ENCODE data around the gene CTNNA1.
"Not testable (repeated sequence)": the region's sequence is repeated elsewhere in the genome, so short reads cannot be mapped to it uniquely, and the experiment has no call there.

The CTNNA1 gene

GRCh38 chr5:138725153-138725817 is 27.9 kb upstream of the CTNNA1 start:
- DNase-seq (ENCODE audit: low spot score): no peak

DNA sequence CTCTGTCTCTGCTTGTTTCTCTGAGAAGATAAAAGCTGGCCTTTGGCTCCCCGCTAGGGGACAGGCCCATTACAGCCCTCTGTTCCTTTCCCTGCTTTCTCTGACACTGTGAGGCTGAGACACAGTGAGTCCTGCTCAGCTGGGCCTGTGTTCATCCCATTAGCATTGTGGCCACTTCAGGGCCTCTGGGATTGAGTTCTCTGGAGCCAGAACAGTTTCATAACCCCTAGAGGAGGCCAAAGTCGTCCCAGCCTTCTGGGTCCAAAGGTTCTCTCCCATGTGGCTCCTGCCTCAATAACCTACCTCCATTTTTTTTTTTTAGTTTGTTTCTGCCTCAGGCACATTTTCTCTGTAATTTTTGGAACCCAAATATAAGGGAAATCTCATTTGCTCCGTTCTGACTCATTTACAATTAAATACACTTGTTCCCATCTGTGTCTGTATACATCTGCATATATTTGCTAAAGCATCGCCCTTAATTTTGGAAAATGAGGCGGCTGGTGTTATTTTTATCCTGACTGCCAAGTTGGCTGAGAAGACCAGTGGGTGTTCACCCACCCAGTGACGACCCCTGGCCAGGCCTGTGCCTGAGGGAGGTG is 27.3 kb upstream of the CTNNA1 start:
- no peak for DNase-seq (ENCODE audit: low spot score)

DNA sequence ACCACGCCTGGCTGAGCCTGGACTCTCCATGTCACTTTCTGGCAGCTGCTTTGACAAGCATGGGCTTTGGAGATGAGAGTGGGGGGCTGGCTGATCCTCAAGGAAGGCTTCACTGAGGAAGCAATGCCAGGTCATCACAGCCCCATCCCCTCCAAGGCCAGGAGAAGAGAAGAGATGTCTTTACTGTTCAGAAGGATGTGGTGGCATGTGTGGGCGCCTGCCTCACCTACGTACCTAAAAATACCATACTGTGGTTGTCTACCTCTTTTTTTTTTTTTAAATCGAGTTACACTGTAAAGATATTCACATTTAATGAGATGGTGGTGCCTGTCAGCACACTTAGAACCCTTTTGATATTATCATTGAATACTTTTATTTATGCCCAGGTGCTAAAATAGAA is 26.4 kb upstream of the CTNNA1 start:
- no peak for DNase-seq (ENCODE audit: low spot score)

DNA sequence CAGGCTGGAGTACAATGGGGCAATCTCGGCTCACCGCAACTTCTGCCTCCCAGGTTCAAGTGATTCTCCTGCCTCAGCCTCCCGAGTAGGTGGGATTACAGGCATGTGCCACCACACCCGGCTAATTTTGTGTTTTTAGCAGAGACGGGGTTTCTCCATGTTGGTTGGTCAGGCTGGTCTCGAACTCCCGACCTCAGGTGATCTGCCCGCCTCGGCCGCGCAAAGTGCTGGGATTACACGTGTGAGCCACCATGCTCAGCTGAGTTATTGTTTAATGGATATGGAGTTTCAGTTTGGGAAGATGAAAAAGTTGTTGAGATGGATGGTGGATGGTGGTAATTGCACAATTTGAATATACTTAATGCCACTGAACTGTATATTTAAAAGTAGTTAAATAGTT is 22.7 kb upstream of the CTNNA1 start:
- DNase-seq (ENCODE audit: low spot score): not testable (repeated sequence)

GRCh38 chr5:138732466-138732865 is 20.8 kb upstream of the CTNNA1 start:
- DNase-seq (ENCODE audit: low spot score): no peak

DNA sequence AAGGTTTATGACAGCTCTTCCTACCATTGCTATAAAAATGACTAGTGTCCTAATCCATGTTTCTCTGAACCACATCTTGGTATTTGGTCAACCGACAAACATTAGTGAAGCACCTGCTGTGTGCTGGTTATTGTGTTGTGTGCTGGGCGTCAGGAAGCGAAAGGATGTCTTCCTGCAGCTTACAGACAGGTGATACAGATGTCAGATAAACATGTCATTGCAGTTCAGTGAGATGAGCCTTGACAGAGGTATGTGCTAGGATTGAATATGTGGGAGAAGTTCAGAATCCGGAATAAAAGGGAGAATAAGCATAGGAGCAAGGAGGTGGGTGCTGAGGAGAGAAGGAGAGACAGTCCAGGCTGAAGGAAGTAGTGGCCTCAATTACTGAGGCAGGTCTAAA is 20.3 kb upstream of the CTNNA1 start:
- DNase-seq (ENCODE audit: low spot score): no peak

- DNase-seq (ENCODE audit: low spot score): no peak
Measured at GRCh38 chr5:138733509-138733908, 19.7 kb upstream of the CTNNA1 start.

- DNase-seq (ENCODE audit: low spot score): no peak
Measured at GRCh38 chr5:138736293-138736692, 16.9 kb upstream of the CTNNA1 start.

DNA sequence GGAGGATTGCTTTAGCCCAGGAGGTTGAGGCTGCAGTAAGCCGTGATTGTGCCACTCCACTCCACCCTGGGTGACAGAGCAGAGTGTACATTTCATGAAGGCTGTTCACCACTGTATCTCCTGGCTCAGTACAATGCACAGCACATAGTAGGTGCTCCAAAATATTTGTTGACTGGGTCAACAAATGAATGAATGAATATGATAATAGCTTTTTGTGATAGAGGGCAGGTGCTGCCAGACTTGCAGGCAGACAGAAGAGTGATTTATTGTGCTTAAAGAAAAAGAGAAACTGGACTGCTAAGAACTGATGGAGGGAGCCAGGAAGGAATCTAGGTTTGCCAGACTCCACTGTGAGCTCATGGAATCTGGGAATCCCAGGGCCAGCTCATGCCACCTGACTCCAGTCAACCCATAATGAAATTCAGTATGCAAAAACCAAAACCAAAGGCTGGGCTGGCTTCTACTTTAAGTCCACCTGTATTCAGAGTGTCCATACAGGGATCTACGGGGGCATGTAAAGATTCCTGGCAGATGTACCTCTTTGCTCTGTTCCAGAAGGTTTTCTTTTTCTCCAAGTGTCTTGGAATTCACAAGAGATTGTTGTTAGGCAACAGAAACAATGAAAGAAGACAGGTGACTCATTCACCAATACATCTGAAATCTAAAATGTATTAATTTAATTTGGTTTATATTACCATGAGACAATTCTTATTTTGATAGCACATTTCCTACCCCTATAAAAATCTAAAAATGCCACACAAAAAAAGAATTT is 15.5 kb upstream of the CTNNA1 start:
- no peak for DNase-seq (ENCODE audit: low spot score)

DNA sequence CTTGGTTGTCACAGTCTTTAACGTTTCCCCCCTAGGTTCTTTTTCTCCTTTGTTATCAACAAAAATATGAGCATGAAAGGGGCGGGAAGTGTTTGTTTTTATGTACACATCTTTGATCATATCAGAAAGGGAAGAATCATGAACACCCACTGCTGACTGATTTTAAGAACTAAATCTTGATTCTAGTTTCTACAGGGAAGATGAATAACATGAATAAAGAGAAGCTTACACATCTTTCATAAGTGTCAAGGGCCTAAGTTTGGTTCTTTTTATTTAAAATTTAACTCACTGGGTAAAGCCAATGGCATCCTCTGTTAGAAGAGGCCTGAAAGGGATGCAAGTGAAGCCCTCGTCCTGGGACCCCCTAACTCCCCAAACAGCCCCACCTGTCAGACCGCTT is 14.8 kb upstream of the CTNNA1 start:
- peak; percentile 27 for DNase-seq (ENCODE audit: low spot score)

GRCh38 chr5:138739938-138740337 is 13.3 kb upstream of the CTNNA1 start:
- DNase-seq (ENCODE audit: low spot score): no peak

DNA sequence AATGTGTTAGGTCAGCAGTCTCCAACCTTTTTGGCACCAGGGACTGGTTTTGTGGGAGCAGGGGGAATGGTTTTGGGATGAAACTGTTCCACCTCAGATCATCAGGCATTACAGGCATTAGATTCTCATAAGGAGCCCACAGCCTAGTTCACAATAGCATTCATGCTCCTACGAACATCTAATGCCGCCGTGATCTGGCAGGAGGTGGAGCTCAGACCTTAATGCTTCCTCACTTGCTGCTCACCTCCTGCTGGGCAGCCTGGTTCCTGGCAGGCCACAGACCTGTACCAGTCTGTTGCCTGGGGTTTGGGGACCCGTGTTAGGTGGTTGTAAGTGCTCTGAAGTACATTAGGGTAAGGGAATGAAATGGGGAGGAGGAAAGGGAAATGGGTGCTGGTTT is 9.7 kb upstream of the CTNNA1 start:
- DNase-seq (ENCODE audit: low spot score): no peak

DNA sequence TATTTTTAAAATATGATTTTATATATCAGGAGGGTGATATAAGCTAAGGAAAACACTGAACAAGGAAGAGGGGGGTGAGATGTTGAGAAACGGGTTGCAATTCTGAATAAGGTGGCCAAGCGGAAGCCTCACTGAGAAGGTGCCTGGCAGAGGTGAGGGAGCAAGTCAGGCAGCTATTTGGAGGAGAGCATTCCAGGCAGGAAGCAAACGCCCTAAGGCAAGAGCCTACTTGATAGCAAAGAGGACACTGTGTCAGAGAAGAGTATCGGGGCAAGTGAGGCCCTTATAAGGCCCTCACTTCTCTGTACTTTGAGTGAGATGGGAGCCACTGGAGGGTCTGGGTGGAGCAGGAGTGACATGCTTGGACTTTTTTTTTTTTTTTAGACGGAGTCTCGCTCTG is 8.0 kb upstream of the CTNNA1 start:
- no peak for DNase-seq (ENCODE audit: low spot score)

- DNase-seq (ENCODE audit: low spot score): no peak
Measured at GRCh38 chr5:138748630-138749081, 4.6 kb upstream of the CTNNA1 start.

DNA sequence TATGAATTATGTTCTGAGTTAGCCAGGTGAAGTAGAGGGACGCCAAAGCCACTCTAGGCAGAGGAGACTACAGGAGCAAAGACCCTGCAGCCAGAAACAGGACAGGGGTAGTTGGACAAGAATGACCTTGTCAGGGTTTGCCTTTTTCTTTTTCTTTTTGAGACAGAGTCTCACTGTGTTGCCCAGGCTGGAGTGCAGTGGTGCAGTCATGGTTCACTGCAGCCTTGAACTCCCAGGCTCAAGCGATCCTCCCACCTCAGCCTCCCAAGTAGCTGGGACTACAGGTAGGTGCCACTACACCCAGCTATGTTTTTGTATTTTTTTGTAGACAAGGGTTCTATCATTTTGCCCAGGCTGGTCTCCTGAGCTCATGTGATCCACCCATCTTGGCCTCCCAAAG is 1.9 kb upstream of the CTNNA1 start:
- not testable (repeated sequence) for DNase-seq (ENCODE audit: low spot score)

GRCh38 chr5:138752341-138752950 is 779 bp upstream of the CTNNA1 start:
- no peak for DNase-seq (ENCODE audit: low spot score)

DNA sequence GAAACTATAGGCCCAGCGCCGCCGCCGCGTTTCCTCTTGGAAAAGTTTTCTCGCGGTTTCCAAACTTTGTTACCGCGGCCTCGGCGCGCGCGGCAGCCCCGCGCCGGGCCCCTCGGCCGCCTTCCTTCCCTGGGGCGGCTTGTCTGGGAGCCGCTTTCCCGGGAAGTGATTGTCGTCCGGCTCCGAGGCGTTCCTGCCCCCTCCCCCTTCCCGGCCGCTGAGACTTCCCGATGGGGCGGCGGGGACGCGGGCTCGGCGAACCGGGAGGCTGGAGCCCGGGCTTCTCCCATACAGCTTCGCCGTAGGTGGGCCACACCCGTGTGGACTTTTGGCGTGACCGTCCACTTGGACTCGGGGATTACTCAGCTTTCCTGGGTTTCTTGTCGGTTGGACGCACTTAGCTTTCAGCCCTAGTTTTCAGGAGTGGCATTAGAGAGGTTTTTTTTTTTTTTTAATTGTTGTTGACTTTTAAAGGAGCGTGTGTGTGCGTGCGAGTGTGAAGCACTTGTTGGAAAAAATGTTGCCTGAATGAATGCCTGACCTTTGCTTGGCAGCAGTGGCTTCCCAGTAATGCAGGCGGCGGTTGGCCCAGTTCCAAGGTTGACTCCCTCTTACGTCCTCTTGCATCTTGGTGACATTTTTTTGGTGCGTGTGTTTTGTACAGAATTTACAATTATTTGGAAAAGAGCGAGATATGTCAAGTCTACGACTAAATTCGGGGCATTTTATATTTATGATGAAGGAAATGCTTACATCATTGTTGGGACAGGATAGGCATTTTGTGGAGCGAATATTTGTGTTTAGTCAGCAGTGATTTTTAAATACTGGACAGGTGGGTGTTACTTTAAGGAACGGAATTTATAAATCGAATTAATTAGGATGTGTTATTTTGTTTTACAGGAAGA is 821 bp downstream of the CTNNA1 start:
- no peak for DNase-seq (ENCODE audit: low spot score)

DNA sequence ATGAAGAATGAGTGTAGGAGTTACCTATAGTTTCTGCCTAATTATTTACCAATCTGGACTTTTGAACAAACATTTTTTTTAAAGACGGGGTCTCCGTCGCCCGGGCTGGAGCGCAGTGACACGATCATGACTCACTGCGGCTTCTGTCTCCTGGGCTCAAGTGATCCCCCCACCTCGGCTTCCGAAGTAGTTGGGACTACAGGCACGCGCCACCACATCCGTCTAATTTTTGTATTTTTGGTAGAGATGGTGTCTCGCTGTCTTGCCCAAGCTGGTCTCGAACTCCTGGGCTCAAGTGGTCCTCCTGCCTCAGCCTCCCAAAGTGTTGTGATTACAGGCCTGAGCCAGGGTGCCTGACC is 1.5 kb downstream of the CTNNA1 start:
- no peak for DNase-seq (ENCODE audit: low spot score)

GRCh38 chr5:138755084-138755748 is 2.0 kb downstream of the CTNNA1 start:
- peak; percentile 31 for DNase-seq (ENCODE audit: low spot score)

DNA sequence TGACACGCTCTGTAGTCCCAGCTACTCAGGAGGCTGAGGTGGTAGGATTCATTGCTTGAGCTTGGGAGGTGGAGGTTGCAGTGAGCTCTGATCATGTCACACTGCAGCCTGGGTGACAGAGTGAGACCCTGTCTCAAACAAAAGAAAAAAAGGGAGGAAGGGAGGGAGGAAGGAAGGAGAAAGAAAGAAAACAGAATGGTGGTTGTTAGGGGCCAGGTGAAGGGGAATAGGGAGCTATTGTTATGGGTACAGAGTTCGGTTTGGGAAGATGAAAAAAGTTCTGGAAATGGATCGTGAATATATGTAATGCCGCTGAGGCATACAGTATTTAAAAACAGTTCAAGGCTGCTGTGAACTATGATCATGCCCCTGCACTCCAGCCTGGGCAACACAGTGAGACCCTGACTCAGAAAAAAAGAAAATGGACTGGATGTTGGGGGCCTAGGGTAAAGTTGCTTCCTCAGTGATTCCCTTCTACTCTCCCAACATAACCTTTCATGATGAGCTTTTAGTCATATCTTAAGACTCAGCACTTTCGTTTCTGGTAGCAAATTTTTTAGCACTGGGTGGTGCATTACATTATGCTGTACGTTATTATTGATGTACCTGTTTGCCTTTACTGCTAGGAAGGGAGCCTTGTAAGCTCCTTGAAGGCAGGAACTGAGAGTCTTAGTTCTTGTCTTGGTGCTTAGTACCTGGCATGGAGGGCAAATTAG is 4.0 kb downstream of the CTNNA1 start:
- DNase-seq (ENCODE audit: low spot score): no peak

Measured in activated CD4-positive, alpha-beta T cell treated with anti-CD3 and anti-CD28 coated beads, Interleukin-2, Interleukin-4, amounts not matched to agents 100 ng/mL and 50 ng/mL, durations not matched to agents 16 hours and 8 hours (primary cell).